Chondrocyte (in vitro differentiated cells): ENCODE results near the gene COL24A1. TPM values are rescaled to one million over a fixed set of nuclear protein-coding genes. Genes with fewer than 3 reads are reported as not detected.
"Not testable (repeated sequence)": the region's sequence is repeated elsewhere in the genome, so short reads cannot be mapped to it uniquely, and the experiment has no call there.

Experiments used
- DNase-seq: peaks from one replicate; pipeline ENCODE4 v3.0.0; 2021; ENCODE audit warnings: mixed read lengths, low spot score
- H3K27ac Mint-ChIP-seq: one replicate; pipeline ENCODE4 v1.8.0; 2021; ENCODE audit warnings: mild to moderate bottlenecking, moderate library complexity, mixed read lengths; ENCODE audit not compliant: unreplicated experiment
- H3K27me3 Mint-ChIP-seq: 2 replicates; pipeline ENCODE4 v1.8.0; 2021; ENCODE audit warnings: low read depth, mixed read lengths
- H3K36me3 Mint-ChIP-seq: 2 replicates; pipeline ENCODE4 v1.8.0; 2021; ENCODE audit warnings: low read depth, mixed read lengths
- H3K4me1 Mint-ChIP-seq: 2 replicates; pipeline ENCODE4 v1.8.0; 2021; ENCODE audit warnings: low read depth, mild to moderate bottlenecking, mixed read lengths
- H3K4me3 Mint-ChIP-seq: one replicate; pipeline ENCODE4 v1.8.0; 2021; ENCODE audit warnings: mild to moderate bottlenecking, moderate library complexity, mixed read lengths; ENCODE audit not compliant: unreplicated experiment
- H3K9me3 Mint-ChIP-seq: 2 replicates; pipeline ENCODE4 v1.8.0; 2021; ENCODE audit warnings: low read depth, mixed read lengths
- total RNA-seq: library from RNA; stranded (reverse); gene quantifications from 3 replicates; pipeline ENCODE4 v1.2.1, GENCODE V29; 2021
- TF ChIP-seq, protein P1 (sequence below): fragments of 200-600 bp; sonication (generic); IDR thresholded peaks from 2 replicates; pipeline ENCODE4 v1.5.0; 2021; ENCODE audit warnings: antibody characterized with exemption, mild to moderate bottlenecking, moderate library complexity

The COL24A1 gene
- total RNA-seq, 1 donor from 2014 or later, result 0.30 TPM

DNA sequence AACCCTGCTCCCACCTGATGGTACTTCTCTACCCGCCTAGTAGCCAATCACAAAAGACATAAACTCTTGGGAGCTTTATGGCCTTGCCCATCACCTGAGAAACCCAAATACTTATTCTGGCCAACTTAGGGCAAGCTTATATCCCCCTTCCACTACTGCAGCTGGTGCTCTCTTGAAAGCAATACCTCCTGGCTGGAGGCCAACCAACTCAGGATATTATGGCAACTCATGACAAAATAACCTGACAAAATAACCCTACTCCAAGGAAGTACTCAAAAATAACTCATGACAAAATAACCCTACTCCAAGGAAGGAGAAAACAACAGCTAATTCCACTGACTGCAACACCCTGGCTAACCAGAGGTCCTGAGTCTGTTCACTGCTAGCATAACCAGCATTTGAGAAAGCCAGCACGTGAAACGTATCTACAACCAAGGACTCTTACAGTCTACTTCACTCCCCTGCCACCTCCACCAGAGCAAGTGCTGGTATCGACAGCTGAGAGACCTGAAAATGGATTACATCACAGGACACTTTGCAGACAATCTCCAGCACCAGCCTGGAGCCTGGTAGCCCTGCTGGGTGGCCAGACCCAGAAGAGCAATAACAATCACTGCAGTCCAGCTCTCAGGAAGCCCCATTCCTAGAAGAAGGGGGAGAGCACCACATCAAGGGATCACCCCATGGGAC lies 179.9 kb downstream of the COL24A1 start:
- no peaks in the 10 kb centered on the region for H3K27me3 Mint-ChIP-seq

DNA sequence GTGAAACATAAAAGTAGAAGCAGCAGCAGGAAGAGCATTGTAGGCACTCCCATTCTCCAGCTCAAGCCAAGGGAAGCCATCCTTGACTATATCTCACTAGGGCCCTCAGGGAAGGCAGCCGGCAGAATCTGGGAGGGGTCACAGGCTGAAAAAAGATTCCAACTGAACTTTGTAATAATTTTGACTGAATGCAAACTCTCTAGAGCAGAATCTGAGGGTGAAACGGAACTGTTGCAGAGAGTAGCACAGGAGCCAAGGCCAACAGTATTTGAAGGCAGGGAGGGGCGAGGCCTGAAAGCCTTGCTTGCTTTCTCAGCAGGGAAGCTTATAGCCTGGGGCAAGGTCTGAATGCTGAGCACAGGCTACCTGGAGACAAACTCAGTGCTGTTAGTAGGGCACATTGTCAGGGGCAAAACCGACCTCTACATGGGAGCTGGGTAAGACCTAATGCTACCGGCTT lies 180.6 kb downstream of the COL24A1 start:
- H3K36me3 Mint-ChIP-seq, result peaks cover 11% of the 10 kb centered on the region
- H3K4me1 Mint-ChIP-seq, result peaks cover 18% of the 10 kb centered on the region
- no peaks in the 10 kb centered on the region for H3K27me3 Mint-ChIP-seq
- no peak overlapping the region for H3K27ac Mint-ChIP-seq
- H3K9me3 Mint-ChIP-seq, result peaks cover 31% of the 10 kb centered on the region
- DNase-seq, result no peak
- H3K4me3 Mint-ChIP-seq, result no peak overlapping the region
- TF ChIP-seq, protein P1, sequence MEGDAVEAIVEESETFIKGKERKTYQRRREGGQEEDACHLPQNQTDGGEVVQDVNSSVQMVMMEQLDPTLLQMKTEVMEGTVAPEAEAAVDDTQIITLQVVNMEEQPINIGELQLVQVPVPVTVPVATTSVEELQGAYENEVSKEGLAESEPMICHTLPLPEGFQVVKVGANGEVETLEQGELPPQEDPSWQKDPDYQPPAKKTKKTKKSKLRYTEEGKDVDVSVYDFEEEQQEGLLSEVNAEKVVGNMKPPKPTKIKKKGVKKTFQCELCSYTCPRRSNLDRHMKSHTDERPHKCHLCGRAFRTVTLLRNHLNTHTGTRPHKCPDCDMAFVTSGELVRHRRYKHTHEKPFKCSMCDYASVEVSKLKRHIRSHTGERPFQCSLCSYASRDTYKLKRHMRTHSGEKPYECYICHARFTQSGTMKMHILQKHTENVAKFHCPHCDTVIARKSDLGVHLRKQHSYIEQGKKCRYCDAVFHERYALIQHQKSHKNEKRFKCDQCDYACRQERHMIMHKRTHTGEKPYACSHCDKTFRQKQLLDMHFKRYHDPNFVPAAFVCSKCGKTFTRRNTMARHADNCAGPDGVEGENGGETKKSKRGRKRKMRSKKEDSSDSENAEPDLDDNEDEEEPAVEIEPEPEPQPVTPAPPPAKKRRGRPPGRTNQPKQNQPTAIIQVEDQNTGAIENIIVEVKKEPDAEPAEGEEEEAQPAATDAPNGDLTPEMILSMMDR, result no peak

More for the DNA sequence above, 179.9 kb downstream of the COL24A1 start:
- peaks cover 18% of the 10 kb centered on the region for H3K4me1 Mint-ChIP-seq
- no peak overlapping the region for H3K4me3 Mint-ChIP-seq
- H3K9me3 Mint-ChIP-seq, result peaks cover 31% of the 10 kb centered on the region
- no peak overlapping the region for H3K27ac Mint-ChIP-seq
- no peak for DNase-seq
- TF ChIP-seq, protein P1, result no peak
- H3K36me3 Mint-ChIP-seq, result peaks cover 11% of the 10 kb centered on the region

DNA sequence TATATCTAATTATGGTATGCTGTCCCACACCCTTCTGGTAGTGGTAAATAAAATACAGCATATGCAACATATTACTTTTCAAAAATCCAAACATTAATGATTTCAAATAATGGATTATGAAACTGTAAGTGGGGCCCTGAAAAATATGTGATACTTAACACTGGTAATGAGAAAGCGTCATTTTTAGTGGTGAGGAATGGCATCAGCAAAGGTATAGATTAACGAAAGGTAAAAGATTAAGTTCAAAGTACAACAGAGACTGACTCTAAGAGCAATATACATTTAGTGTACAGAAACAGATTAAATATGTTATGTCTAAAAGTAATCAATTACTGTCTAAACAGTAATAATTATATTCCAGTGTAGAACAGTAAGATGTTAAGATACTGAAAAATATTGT lies 194.1 kb downstream of the COL24A1 start:
- H3K4me1 Mint-ChIP-seq, result no peaks in the 10 kb centered on the region
- H3K4me3 Mint-ChIP-seq, result no peak overlapping the region
- TF ChIP-seq, protein P1, result no peak
- no peak overlapping the region for H3K27ac Mint-ChIP-seq
- no peaks in the 10 kb centered on the region for H3K9me3 Mint-ChIP-seq
- peaks cover 2% of the 10 kb centered on the region for H3K36me3 Mint-ChIP-seq
- no peak for DNase-seq
- H3K27me3 Mint-ChIP-seq, result no peaks in the 10 kb centered on the region

DNA sequence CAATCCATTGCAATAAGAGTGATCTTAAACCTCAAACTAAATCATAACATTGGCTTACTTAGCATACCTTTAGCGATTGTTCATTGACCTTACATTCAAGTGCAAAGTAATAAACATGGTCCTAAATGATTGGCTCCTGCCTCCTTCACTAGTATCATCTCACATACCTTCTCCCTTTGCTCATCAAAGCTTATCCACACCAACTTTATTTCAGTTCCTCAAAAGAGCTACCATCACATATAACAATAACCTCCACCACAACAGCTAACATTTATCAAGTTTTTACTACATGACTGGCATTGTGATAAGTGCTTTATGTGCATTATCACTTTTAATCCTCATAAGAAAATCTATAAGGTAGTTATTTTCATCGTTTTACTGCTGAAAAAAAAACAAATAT lies 198.8 kb downstream of the COL24A1 start:
- H3K27me3 Mint-ChIP-seq, result no peaks in the 10 kb centered on the region

DNA sequence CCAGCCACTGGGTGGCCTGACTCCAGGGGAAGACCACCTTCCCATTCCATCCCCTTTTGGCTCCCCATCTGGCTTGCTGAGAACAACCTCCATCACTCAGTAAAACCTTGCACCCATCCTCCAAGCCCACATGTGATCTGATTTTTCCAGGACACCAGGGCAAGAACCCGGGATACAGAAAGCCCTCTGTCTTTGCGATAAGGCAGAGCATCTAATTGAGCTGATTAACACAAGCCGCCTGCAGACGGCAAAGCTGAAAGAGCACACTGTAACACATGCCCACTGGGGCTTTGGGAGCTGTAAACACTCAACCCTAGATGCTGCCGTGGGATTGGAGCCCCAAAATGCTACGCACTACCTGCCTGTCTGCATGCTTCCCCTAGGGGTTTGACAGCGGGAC lies 201.4 kb downstream of the COL24A1 start:
- not testable (repeated sequence) for H3K27ac Mint-ChIP-seq, H3K27me3 Mint-ChIP-seq

More for the DNA sequence above, 198.8 kb downstream of the COL24A1 start:
- no peak for DNase-seq
- Mint-ChIP-seq H3K36me3 (peaks cover 2% of the 10 kb centered on the region), H3K9me3 (no peaks in the 10 kb centered on the region), H3K4me1 (peaks cover 5% of the 10 kb centered on the region), H3K4me3 (no peak overlapping the region), H3K27ac (no peak overlapping the region)
- TF ChIP-seq, protein P1, result no peak

DNA sequence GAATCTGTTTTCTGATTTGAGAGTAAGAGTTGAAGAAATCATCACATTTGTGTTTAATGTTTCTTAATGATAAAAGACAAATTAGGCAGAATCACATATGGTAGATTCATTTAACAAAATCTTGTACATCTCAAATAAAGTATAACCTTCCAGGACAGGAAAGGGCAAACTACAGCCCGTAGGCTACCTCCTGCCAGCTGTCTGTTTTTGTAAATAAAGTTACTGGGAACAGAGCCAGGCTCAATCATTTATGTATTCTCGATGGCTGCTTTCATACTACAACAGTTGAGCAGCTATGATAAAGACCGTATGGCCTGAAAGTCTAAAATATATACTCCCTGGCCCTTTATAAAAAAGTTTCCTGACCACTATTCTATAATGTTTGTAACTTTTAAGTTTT lies 204.1 kb downstream of the COL24A1 start:
- H3K4me3 Mint-ChIP-seq, result no peak overlapping the region
- TF ChIP-seq, protein P1, result no peak
- H3K27me3 Mint-ChIP-seq, result no peaks in the 10 kb centered on the region
- H3K36me3 Mint-ChIP-seq, result no peaks in the 10 kb centered on the region
- H3K9me3 Mint-ChIP-seq, result no peaks in the 10 kb centered on the region
- H3K4me1 Mint-ChIP-seq, result peaks cover 11% of the 10 kb centered on the region
- no peak for DNase-seq
- no peak overlapping the region for H3K27ac Mint-ChIP-seq

More for the DNA sequence above, 201.4 kb downstream of the COL24A1 start:
- H3K9me3 Mint-ChIP-seq, H3K4me3 Mint-ChIP-seq, DNase-seq, H3K36me3 Mint-ChIP-seq: not testable (repeated sequence)
- H3K4me1 Mint-ChIP-seq, result peaks cover 11% of the 10 kb centered on the region
